Gastroesophageal sphincter (tissue), 4 donors: Measurements from ENCODE around the gene TNFRSF14. TPM values are rescaled to one million over a fixed set of nuclear protein-coding genes. Genes with fewer than 3 reads are reported as not detected.

Source experiments
- ATAC-seq: fragments of 150-250 bp; one replicate; pipeline ENCODE4 v1.9.1; 2016; ENCODE audit warnings: mild to moderate bottlenecking, moderate library complexity
- H3K27ac ChIP-seq, 4 donors: fragments of 200-600 bp; sonication (generic) in 3 of 4; 1 replicate in 3 of 4; 2 replicates in 1 of 4; pipeline ENCODE4 v1.5.1; 2016 to 2019
- H3K27me3 ChIP-seq: fragments of 200-600 bp; sonication (generic); one replicate; pipeline ENCODE4 v1.5.1; 2019
- H3K36me3 ChIP-seq, 2 donors: fragments of 200-600 bp; sonication (generic); one replicate each; pipeline ENCODE4 v1.5.1; 2019; ENCODE audit warnings: control low read depth in 1 of 2
- H3K4me1 ChIP-seq, 3 donors: fragments of 200-600 bp; sonication (generic); 1 replicate in 2 of 3; 2 replicates in 1 of 3; pipeline ENCODE4 v1.5.1; 2016 to 2019; ENCODE audit warnings: control low read depth in 2 of 3
- H3K4me3 ChIP-seq, 2 donors: fragments of 200-600 bp; sonication (generic); one replicate each; pipeline ENCODE4 v1.5.1; 2019; ENCODE audit warnings: mild to moderate bottlenecking in 1 of 2, moderate library complexity in 1 of 2
- H3K9me3 ChIP-seq, 3 donors: fragments of 200-600 bp; sonication (generic); one replicate each; pipeline ENCODE4 v1.5.1; 2017 to 2019; ENCODE audit warnings: control low read depth in 2 of 3
- EP300 ChIP-seq: sonication (generic); formaldehyde crosslinking; IDR thresholded peaks from one replicate; pipeline ENCODE4 v1.6.1; 2017; ENCODE audit warnings: antibody characterized with exemption, mild to moderate bottlenecking
- POLR2A ChIP-seq, 2 donors: fragments of 450-650 bp; IDR thresholded peaks; one replicate each; pipeline ENCODE4 v1.6.1; 2017; ENCODE audit warnings: antibody characterized with exemption in 2 of 2, mild to moderate bottlenecking in 2 of 2, moderate library complexity in 1 of 2
- POLR2AphosphoS5 ChIP-seq: sonication (generic); formaldehyde crosslinking; IDR thresholded peaks from one replicate; pipeline ENCODE4 v1.6.1; 2017; ENCODE audit warnings: antibody characterized with exemption
- WGBS, 2 donors: methylation state at CpG; one replicate each; pipeline ENCODE4 v1.1.5; 2018; ENCODE audit warnings: low coverage in 1 of 2; 5-methylcytosine and 5-hydroxymethylcytosine counted together
- total RNA-seq, 4 donors: library from RNA; depleted of rRNA; stranded (reverse); fragments of >200 nt; gene quantifications; one replicate each; pipeline ENCODE4 v1.1.0, GENCODE V29; 2016
- TF ChIP-seq, protein P1 (sequence below), 4 experiments: fragments of 200-600 bp in 2 of 4; fragments of 450-650 bp in 2 of 4; sonication (generic) in 1 of 4; IDR thresholded peaks; one replicate each; pipeline ENCODE4 v1.5.1; 2017 to 2019; ENCODE audit warnings: antibody characterized with exemption in 4 of 4, mild to moderate bottlenecking in 2 of 4, moderate library complexity in 2 of 4

Gene TNFRSF14
- total RNA-seq, 4 donors from 2014 or later: 23.0 to 81.6 (median 36.9) TPM

DNA sequence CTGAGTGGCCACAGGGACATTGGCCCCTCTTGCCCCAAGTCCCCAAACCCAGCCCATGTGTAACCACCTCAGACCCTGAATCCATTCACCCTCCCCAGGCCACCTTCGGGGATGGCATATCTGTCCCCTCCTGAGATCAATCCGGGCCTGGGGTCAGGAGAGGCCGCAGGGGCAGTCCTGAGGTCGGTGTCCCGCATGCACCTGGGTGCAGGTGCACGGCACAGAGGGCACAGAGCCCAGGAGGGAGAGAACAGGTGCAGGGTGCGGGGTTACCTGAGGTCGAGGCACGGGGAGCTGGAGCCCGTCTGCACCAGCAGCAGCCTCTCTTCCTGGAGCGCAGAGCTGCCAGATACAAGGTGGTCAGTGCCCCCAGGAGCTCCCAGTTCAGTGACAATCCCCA, 46.6 kb upstream of the TNFRSF14 start:
- H3K4me1 ChIP-seq: peaks cover 0 to 19% (median 0%) of the 10 kb centered on the region in 3 donors
- peaks cover 16% of the 10 kb centered on the region for H3K27me3 ChIP-seq
- TF ChIP-seq EP300: no peak
- TF ChIP-seq POLR2A (IDR thresholded peaks at IDR 0.05): no peak
- no peak for TF ChIP-seq POLR2AphosphoS5
- TF ChIP-seq, protein P1, sequence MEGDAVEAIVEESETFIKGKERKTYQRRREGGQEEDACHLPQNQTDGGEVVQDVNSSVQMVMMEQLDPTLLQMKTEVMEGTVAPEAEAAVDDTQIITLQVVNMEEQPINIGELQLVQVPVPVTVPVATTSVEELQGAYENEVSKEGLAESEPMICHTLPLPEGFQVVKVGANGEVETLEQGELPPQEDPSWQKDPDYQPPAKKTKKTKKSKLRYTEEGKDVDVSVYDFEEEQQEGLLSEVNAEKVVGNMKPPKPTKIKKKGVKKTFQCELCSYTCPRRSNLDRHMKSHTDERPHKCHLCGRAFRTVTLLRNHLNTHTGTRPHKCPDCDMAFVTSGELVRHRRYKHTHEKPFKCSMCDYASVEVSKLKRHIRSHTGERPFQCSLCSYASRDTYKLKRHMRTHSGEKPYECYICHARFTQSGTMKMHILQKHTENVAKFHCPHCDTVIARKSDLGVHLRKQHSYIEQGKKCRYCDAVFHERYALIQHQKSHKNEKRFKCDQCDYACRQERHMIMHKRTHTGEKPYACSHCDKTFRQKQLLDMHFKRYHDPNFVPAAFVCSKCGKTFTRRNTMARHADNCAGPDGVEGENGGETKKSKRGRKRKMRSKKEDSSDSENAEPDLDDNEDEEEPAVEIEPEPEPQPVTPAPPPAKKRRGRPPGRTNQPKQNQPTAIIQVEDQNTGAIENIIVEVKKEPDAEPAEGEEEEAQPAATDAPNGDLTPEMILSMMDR (IDR thresholded peaks at IDR 0.05): no peak
- no peak for ATAC-seq
- WGBS, 2 donors: no CpG with 5 or more reads among the region's 11 CpGs
- H3K36me3 ChIP-seq: peaks cover 0 to 73% of the 10 kb centered on the region in 2 donors
- H3K4me3 ChIP-seq: no peak overlapping the region
- no peaks in the 10 kb centered on the region for H3K9me3 ChIP-seq
- no peak overlapping the region for H3K27ac ChIP-seq

DNA sequence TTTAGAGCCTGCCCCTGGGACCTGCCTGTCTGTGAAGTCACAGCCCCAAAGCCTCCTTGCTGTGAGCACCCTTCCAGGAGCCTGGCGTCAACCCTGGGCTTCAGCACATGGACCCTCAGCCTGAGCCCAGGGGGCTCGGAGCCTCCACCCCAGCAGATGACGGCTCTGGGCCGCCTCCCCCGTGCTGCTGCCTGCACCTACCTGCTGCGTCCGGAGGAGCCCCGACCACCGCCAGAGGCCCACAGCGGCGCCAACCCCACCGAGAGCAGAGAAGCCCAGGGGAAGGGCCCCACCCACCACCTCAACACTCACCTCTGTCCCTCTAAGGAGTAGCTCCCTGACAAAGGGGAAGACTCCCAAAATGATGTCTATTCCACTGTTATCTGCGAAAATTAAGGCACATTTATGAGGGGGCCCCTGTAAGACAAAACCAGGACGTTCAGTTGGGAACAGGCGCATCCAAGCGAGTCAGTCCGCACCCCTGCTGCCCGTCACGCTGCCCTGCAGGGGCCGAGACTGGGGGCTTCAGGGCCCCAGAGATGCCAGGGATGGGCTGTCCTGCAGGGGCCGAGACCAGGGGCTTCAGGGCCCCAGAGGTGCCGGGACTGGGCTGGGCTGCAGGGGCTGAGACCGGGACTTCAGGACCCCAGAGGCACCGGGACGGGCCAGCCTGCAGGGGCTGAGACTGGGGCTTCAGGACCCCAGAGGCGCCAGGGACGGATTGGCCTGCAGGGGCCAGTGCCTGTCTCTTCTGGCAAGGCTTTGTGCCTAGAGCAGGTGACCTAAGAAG, 45.6 kb upstream of the TNFRSF14 start:
- no peak for ATAC-seq
- 96 to 100% methylated on average over 1 to 8 of the region's 27 CpGs for WGBS, 2 donors
- Histone ChIP-seq H3K27me3 (peaks cover 6% of the 10 kb centered on the region), H3K27ac (no peak overlapping the region), H3K4me1 (peaks cover 0 to 10% (median 0%) of the 10 kb centered on the region in 3 donors), H3K4me3 (no peak overlapping the region), H3K9me3 (no peaks in the 10 kb centered on the region), H3K36me3 (peaks cover 0 to 83% of the 10 kb centered on the region in 2 donors)
- TF ChIP-seq POLR2A (IDR thresholded peaks at IDR 0.05): no peak
- TF ChIP-seq, protein P1 (IDR thresholded peaks at IDR 0.05): no peak
- no peak for TF ChIP-seq POLR2AphosphoS5
- TF ChIP-seq EP300: no peak

GRCh38 chr1:2512862-2513421, 43.2 kb upstream of the TNFRSF14 start:
- no CpG with 5 or more reads among the region's 31 CpGs for WGBS, 2 donors
- no peak overlapping the region for H3K4me3 ChIP-seq
- peaks cover 0 to 100% of the 10 kb centered on the region in 2 donors for H3K36me3 ChIP-seq
- ATAC-seq: no peak
- H3K9me3 ChIP-seq: no peaks in the 10 kb centered on the region
- no peaks in the 10 kb centered on the region for H3K4me1 ChIP-seq
- no peaks in the 10 kb centered on the region for H3K27me3 ChIP-seq
- no peak overlapping the region for H3K27ac ChIP-seq
- TF ChIP-seq, protein P1 (IDR thresholded peaks at IDR 0.05): no peak
- TF ChIP-seq EP300: no peak
- no peak for TF ChIP-seq POLR2A (IDR thresholded peaks at IDR 0.05)

DNA sequence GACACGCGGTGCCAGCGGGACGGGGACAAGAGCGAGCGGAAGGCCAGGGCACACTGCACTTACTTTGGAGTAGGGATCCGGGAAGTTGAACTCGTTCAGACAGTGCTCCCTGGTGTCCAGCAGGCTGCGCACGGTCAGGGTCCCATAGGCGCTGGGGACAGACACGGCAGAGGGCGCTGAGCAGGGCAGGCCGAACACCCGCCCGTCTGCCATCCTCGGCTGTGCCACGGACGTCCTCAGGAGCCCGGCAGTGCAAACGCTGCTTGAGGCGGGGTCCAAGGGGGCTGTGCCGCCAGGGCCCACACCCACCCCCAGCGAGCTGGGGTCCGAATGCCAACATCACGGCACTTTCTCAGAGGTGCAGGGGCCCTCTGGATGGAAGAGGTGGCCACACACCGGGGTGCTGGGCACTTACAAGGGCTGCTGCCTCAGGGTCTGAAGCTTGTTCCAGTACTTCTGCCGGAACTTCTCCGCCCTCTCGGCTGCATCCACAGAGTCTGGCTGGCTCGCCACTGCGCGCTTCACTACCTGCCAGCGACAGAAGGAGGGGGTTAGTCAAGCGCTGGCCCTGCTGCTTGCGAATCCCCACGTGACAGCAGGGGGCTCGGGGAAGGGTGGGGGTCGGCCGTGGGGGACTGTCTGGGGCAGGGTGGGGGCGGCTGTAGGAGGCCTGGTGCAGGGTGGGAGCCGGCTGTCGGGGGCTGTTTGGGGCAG, 42.1 kb upstream of the TNFRSF14 start:
- Histone ChIP-seq H3K4me1 (no peaks in the 10 kb centered on the region), H3K9me3 (no peaks in the 10 kb centered on the region), H3K36me3 (peaks cover 0 to 100% of the 10 kb centered on the region in 2 donors), H3K27ac (no peak overlapping the region), H3K4me3 (no peak overlapping the region), H3K27me3 (no peaks in the 10 kb centered on the region)
- 90 to 100% methylated on average over 3 to 4 of the region's 43 CpGs for WGBS, 2 donors
- no peak for TF ChIP-seq POLR2A (IDR thresholded peaks at IDR 0.05)
- no peak for ATAC-seq

DNA sequence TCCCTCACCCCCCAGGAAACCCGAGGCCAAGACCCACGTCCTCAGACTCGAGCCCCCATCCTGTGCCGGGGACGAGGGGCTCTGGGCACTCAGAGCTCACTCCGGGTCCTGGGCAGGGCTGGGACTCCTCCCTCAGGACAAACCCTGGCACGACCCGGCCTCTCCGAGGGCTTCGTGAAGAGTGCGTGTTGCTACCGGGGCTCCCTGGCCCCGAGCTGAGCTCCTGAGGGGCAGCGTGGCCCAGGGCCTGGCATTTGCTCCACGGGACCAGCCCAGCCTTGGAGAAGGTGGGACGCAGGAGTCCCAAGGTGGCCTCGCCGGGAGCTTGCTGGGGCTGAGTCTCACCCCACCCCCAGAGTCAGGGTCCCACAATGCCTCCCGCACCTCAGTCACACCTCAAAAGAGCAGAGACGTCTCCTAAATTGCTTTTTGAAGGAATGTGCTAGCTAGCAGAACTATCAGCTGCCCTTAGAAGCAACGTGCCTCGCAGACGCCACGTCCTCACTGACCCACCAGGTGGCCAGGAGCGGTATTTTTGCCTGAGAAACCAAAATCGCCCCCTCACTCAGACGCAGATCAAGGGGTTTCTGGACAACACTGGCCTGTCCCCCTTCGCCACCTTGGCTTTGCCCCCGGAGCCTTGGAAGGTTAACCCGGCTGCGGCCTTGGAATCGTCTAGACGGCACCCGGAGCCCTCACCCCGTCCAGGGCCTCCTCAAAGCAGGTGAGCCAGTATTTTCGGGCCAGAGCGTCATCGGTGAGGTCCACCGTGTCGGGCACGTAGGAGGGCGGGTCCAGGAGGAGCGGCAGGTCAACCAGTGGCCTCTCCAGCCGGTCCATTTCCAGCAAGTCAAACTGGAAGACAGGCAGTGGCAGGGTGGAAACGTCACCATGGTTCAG, 41.1 kb upstream of the TNFRSF14 start:
- no peak overlapping the region for H3K4me3 ChIP-seq

More for the DNA sequence above, 41.1 kb upstream of the TNFRSF14 start:
- TF ChIP-seq POLR2AphosphoS5 (no peak), POLR2A (IDR thresholded peaks at IDR 0.05) (no peak), EP300 (no peak)
- TF ChIP-seq, protein P1 (IDR thresholded peaks at IDR 0.05): no peak
- no peaks in the 10 kb centered on the region for H3K27me3 ChIP-seq
- H3K27ac ChIP-seq: no peak overlapping the region
- no peaks in the 10 kb centered on the region for H3K4me1 ChIP-seq
- H3K9me3 ChIP-seq: no peaks in the 10 kb centered on the region
- ATAC-seq: no peak
- WGBS, 2 donors: 87 to 92% methylated on average over 5 to 6 of the region's 45 CpGs
- peaks cover 0 to 100% of the 10 kb centered on the region in 2 donors for H3K36me3 ChIP-seq
